Endometrial microvascular endothelial cells (primary cell): ENCODE data around the gene FGF19. TPM values are rescaled to one million over a fixed set of nuclear protein-coding genes. Genes with fewer than 3 reads are reported as not detected.

ENCODE experiments used
- in situ Hi-C: cut with HindIII; loops from 2 replicates; pipeline ENCODE4 v1.10.0; 2017; ENCODE audit warnings: low sequenced_read_pairs, low pct_unique_long_range_greater_than_20kb; ENCODE audit errors: inconsistent ontology term
- total RNA-seq: library from RNA; depleted of rRNA; stranded (reverse); fragments of >200 nt; gene quantifications from one replicate; pipeline ENCODE4 v1.2.3, GENCODE V29; 2015; ENCODE audit errors: inconsistent ontology term

The FGF19 gene
- total RNA-seq, 1 donor from 2014 or later: not detected

DNA sequence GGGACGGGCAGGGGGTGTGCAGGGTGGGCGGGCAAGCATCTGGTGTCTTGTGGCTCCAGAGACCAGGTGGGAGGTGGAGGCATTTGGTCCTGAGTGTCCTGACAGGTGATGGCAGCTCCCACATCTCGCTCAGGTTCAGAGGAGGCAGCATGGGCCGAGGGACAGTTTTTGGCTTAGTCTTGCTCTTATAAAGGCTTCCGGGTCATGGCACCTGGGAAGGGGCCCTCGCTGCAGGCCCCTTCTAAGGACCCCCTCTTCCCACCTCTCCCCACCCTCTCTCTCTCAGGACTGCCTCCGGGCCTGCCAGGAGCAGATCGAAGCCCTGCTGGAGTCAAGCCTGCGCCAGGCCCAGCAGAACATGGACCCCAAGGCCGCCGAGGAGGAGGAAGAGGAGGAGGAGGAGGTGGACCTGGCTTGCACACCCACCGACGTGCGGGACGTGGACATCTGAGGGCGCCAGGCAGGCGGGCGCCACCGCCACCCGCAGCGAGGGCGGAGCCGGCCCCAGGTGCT is 52.9 kb downstream of the FGF19 start:
- in situ Hi-C loops: loop anchor here (25.0 kb wide), 1 partner anchor 539 kb away; no protein-coding TSS in a partner anchor

DNA sequence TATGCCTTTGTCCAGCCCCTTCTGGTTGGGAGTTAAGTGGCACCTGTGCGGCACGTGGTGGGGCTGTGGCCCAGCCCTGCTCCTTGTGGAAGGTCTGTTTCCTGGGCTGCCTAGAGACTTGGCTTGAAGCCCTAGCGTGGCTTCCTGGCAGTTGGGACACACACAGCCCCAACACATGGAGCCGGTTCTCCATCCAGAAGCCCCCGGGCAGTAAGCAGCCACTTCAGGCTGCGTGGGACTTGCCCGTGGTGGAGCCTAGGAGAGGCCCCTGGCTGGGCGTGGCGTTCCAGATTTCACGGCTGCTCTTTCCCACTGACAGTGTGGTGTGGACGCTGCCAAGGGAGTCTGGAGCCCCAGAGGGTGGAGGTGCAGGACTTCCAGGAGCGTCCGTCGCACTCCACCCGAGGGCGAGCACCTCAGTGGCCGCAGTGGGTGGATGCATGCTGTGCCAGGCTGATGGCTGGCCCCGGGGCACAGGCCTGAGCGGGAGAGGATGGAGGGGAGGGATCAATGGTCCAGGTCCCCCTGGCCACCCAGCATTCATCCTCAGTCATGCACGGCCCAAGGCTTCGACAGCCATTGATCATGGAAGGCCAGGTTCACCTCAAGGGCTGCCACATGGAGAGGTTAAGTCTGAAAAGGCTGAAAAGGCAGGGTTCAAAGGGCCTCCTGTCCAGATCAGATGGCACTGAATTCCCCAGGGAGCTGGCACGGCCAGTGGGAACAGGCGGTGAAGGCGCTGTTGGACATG is 53.6 kb downstream of the FGF19 start:
- in situ Hi-C loops: loop anchor here (25.0 kb wide), 1 partner anchor 538 kb away; no protein-coding TSS in a partner anchor

DNA sequence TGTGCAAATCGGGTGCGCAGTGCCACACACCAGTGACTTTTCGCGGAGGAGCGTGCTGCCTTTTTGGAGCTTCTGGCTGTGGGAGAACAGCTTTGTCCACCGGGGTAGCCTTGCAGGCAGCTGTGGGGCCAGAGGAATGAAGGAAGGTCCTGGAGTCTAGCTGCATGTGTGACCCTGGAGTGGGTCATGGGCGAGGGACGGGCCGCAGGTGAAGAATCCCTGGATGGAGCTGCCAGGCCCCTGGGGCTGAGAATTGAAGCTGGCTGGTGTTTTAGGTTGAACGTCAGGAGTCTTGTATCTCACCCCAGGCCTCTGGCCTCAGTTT is 54.3 kb downstream of the FGF19 start:
- in situ Hi-C loops: no loop called here

DNA sequence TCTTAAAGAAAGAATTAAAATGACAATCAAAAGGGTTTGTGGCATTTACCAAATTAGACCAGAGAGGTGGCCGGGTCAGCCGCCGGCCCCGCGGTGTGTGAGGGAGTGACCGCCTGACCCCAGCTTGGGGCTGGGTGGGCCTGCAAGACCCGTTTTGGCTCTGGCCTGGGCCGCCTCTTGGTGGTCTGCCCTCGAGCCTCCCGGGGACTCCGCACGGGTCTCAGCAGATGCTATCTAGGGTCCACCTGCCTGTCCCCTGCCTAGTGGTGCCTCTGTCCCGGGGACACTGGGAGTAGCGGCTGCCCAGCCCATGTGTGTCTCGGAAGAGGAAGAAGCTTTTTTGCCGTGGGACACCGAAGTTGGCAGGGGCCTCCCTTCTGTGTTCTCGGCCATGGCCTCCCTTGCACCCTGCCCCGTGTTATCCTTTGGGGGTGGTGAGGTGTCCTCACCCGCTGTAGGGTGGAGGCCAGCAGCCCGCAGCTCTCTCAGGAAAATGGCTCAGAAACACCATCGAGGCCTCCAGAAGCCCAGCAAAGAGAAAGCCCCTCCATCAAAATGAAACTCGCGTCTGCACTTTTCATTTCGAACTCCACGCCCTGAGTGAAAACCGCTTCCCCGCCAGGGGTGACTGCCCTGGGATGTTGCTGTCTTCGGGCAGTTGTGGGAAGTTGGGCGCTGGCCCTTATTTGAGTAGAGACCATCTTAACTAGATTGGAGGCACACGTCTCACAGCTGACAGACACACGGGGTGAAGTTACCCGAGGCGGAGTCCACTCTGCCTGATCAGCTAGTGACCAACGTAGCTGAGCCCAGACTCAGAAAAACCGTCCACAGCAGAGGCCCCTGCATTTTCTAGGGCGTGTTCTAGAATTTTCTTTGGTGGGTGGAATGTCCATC is 54.9 kb downstream of the FGF19 start:
- in situ Hi-C loops: no loop called here

Other genes with a start within 250 kb of the FGF19 start
- not detected for gene LINC01488, start 222.4 kb downstream of the FGF19 start, total RNA-seq
- 339 TPM for gene CCND1, start 62.9 kb downstream of the FGF19 start, total RNA-seq
- gene LTO1, start 28.7 kb downstream of the FGF19 start, total RNA-seq: 18.4 TPM
- not detected for gene FGF4, start 71.3 kb upstream of the FGF19 start, total RNA-seq
- not detected for gene FGF3, start 115.4 kb upstream of the FGF19 start, total RNA-seq